Hematopoietic multipotent progenitor cell (in vitro differentiated cells): ENCODE results near the gene GALNT7. TPM values are rescaled to one million over a fixed set of nuclear protein-coding genes. Genes with fewer than 3 reads are reported as not detected.
"Not testable (repeated sequence)": the region's sequence is repeated elsewhere in the genome, so short reads cannot be mapped to it uniquely, and the experiment has no call there.

ENCODE experiments used
- DNase-seq, 3 donors: peaks; one replicate each; pipeline ENCODE4 v3.0.0-alpha.2; 2011 to 2015; ENCODE audit warnings: low read depth in 2 of 3, low spot score in 2 of 3
- total RNA-seq: library from RNA; depleted of rRNA; stranded (reverse); fragments of >200 nt; gene quantifications from one replicate; pipeline ENCODE4 v1.2.3, GENCODE V29; 2012

GALNT7 gene
- 19.1 TPM for total RNA-seq

- peak; percentile 18 to 76 (median 74) for DNase-seq
Observed at GRCh38 chr4:173168396-173169177, at the start of gene GALNT7. Gene GALNT7 (plus strand): TSS chr4:173168811. CDS start chr4:173168836, 25 bp downstream.

DNA sequence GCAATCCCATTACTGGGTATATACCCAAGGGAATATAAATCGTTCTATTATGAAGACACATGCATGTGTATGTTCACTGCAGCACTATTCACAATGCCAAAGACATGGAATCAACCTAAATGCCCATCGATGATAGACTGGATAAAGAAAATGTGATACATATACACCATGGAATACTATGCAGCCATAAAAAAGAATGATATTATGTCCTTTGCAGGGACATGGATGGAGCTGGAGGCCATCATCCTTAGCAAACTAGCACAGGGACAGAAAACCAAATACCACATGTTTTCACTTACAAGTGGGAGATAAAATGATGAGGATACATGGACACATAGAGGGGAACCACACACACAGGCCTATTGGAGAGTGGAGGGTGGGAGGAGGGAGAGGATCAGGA, 49.8 kb upstream of the GALNT7 start:
- DNase-seq: not testable (repeated sequence)

DNA sequence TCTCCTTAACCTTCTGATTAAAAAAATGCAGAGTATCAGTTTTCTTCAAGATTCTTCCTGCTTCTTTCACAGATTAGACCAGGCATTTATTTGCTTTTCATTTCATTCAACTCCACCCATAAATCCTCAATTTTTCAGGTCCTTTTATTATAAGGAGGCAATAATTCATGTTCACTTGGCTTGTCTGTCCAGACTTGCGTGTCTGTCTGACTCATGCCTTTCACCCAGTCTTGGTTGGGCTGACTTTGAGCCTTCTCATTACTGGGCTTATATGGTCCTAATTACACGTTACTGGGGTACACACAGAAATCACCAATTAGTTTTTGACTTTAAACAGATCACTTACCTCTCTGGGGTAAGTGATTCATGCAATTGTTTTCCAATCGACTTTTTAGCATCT, 48.8 kb upstream of the GALNT7 start:
- DNase-seq: no peak

GRCh38 chr4:173121076-173121561, 47.5 kb upstream of the GALNT7 start:
- peak in 2 of 3 donors; percentile 13 to 75 for DNase-seq

DNA sequence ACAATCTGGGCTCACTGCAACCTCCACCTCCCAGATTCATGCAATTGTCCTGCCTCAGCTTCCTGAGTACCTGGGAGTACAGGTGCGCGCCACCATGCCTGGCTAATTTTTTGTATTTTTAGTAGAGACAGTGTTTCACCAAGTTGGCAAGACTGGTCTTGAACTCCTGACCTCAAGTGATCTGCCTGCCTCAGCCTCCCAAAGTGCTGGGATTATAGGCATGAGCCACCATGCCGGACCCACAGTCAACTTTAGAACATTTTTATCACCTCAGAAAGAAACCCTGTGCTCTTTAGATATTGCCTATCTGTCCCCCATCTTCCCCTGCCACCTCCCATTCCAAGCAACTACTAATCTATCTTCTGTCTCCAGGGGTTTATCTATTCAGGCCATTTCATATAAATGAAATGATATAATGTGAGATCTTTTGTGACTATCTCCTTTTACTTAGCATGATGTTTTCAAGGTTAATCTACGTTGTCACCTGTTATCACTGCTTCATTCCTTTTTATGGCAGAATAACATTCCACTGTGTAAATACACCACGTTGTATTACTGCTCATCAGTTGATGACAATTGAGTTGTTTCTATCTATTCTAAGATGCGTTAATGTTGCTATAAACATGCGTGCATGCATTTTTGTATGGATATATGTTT, 44.3 kb upstream of the GALNT7 start:
- no peak for DNase-seq

- no peak for DNase-seq
Observed at GRCh38 chr4:173125216-173125812, 43.3 kb upstream of the GALNT7 start.

DNA sequence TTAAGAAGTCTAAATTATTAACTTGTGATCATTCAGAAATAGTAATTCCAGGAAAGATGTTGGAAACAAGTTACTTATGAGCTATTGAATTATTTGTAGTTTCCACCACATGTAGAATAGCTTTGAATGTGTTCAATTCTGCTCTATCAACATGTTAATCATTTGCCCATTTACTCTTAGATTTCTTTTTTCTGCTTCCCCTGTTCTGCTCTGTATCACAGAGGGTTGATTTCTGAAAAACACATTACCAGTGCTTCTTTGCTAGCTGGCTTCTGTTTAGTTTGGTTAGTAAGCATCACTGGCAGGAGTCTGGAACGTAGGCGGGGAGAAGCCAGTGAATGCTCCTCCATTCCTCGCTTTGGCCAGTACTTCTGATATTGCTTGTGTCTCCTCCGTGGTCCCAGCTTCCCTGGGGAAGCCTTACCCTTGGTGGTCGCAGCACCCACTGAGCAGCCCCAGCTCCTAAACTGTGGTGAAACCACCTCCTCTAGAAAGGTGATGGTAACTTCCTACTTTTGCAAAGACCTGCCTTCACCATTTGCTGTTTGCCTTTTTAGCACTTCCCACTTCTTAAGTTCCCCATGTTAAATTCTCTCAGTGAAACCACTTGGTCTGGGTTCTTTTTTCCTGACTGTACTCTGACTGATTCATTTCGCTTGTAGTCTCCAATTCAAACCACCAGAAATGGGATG, 40.3 kb upstream of the GALNT7 start:
- no peak for DNase-seq

DNA sequence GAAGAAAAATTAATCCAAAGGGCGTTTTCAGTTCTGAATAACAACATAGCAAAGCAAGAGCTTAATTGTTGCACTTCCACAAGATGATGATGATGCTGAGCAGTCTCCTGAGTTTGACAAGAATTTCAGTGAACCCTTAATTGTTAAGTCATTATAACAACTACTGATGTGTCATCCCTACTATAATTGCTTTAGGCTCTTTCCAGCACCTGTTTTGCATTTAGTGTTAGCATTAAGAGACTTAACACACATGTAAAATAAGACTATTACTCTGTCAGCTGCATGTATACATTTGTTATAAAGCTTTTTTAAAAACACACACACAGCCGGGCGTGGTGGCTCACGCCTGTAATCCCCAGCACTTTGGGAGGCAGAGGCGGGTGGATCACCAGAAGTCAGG, 37.9 kb upstream of the GALNT7 start:
- DNase-seq: no peak

DNA sequence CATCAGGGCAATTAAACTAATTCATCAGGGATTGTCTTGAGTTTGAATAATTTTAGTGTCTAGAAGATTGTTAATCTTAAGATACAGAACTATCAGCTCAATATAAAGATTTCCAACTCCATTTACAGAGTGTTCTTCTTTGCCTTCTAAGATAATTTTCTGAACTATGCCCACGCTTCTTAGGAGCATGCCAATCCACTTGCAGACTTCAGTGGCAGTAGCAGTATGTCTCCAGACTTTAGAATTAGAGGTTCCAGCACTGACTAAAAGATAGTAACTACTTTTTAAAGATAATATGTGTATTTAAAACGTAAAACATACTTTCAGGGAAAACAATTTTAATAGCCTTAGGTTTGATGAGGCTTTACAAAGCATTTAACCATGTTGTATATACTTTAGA, 34.2 kb upstream of the GALNT7 start:
- no peak for DNase-seq

GRCh38 chr4:173135241-173135847, 33.3 kb upstream of the GALNT7 start:
- DNase-seq: no peak

- no peak for DNase-seq
Observed at GRCh38 chr4:173138624-173139023, 30.0 kb upstream of the GALNT7 start.

DNA sequence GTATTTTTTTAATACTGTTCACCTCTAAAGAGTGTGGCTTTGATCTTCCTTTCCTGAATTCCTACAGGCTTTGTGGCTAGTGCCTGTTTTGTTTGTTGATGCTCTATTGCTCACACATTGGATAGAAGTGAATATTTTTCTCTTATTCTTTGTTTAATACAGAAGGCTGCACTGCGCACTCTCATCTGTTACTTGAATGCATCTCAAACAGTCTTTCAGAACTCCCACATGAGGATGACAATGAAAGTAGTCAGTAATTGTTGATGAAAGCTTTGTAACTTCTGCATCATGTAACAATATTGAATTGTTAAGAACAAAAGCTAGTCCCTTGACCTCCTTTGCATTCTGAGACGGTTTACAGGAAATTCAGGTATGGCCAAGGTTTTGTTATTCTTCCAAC, 29.1 kb upstream of the GALNT7 start:
- DNase-seq: no peak

DNA sequence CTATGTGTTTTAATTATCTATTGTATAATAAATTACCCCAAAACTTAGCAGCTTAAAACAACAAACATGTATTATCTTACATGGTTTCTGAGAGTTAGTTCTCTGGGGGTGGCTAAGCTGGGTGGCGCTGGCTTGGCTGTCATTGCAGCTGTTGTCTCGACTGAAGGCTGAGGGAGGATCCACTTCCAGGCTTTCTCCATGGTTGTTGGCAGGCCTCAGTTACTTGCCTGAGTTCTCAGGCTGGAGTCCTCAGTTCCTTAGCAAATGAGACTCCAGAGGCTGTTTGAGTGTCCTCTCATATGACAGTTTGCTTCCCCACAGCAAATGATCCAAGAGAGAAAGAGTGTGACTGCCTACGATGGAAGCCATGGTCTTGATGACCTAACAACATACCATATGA, 23.5 kb upstream of the GALNT7 start:
- no peak for DNase-seq

DNA sequence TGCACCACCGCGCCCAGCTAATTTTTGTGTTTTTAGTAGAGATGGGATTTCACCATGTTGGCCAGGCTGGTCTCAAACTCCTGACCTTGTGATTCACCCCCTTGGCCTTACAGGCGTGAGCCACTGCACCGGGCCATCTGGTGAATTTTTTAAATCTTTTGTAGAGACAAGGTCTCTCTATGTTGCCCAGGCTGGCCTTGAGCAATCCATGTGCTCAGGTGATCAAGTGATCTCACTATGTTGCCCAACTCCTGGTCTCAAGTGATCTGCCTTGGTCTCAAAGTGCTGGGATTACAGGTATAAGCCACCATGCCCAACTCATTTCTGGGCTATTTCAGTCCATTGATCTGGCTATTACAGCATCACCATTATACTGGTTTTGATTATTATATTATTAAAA, 22.2 kb upstream of the GALNT7 start:
- no peak for DNase-seq

DNA sequence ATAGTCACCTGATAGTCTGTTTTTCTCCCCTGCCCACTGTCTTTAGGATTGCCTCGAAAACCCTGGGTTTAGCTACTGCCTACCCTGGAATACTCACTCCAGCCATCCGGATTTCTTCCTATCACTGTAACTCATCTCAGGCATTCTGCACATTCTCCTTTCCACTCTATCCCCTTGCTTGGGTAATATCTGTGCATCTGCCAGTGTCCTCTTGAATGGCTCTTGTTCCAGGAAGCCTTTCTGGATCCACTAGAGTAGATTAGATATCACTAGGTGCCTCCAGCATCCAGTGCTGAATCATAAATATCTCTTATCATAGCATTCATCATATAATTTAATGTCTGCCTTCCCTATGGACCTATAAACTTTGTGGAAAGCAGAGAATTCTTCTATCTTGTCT, 17.1 kb upstream of the GALNT7 start:
- DNase-seq: no peak

GRCh38 chr4:173152104-173152503, 16.5 kb upstream of the GALNT7 start:
- DNase-seq: no peak

DNA sequence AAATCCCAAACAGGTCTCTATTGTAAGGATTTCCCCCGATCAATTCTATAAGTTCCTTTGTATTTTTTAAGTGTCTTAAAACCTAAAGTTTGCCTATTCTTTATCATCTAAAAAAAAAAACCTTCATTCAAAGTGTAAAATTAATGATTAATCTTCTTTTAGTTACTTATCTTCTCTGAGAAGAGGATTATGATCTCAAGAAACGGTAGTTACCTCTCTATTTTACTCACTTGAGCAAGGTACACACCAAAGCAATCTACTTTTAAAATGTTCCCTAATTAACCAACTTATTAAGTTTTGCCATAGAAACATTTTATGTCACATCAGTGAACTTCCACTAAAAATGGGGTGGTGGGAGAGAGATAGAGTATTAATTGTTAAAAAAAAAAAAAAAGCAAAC, 15.2 kb upstream of the GALNT7 start:
- no peak for DNase-seq

DNA sequence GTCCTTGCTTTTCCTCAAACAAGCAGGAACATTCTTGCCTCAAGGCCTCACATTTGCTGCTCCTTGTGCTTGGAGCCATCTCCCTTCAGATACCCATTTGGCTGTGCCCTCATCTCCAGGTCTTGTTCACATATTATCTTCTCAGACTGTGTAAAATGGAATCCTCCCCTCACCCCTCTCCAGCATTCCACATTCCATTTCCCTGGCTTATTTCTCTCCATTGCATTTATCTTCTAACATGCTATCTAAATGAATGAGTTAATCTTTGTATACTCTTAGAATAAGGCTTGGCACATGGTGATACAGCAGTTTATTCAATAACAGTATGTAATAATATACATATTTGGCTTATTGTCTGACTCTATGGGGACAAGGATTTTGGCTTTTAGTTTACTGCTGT, 8.8 kb upstream of the GALNT7 start:
- DNase-seq: no peak

GRCh38 chr4:173160871-173161270, 7.7 kb upstream of the GALNT7 start:
- DNase-seq: no peak

- DNase-seq: no peak
Observed at GRCh38 chr4:173161311-173161710, 7.3 kb upstream of the GALNT7 start.

- no peak for DNase-seq
Observed at GRCh38 chr4:173165706-173166105, 2.9 kb upstream of the GALNT7 start.
